ENCODE data around the gene TCL1A. TPM values are rescaled to one million over a fixed set of nuclear protein-coding genes. Genes with fewer than 3 reads are reported as not detected.
A peak's percentile ranks its signal among the peaks of the same experiment; 100 is the strongest.
"Not testable (repeated sequence)": the region's sequence is repeated elsewhere in the genome, so short reads cannot be mapped to it uniquely, and the experiment has no call there.

The TCL1A gene
- total RNA-seq, result not detected in 2 replicates

GRCh38 chr14:95713596-95714371 lies at the start of gene TCL1A:
Gene TCL1A (minus strand): TSS chr14:95714125. CDS start chr14:95714066, 59 bp downstream.
- DNase-seq (ENCODE audit: low read depth), result no peak
- no peak within 1 kb of the TSS for H3K4me3 ChIP-seq (ENCODE audit: low read depth, low read length)
- TF ChIP-seq CTCF (IDR thresholded peaks at IDR 0.05; ENCODE audit: insufficient read depth, low read depth, low read length), result no peak

- not testable (repeated sequence) for H3K4me3 ChIP-seq (ENCODE audit: low read depth, low read length)
Observed at GRCh38 chr14:95763032-95763431, 49.1 kb upstream of the TCL1A start.

GRCh38 chr14:95761436-95761835 lies 47.5 kb upstream of the TCL1A start:
- DNase-seq (ENCODE audit: low read depth), result no peak
- TF ChIP-seq CTCF (IDR thresholded peaks at IDR 0.05; ENCODE audit: insufficient read depth, low read depth, low read length), result no peak
- no peak overlapping the region for H3K4me3 ChIP-seq (ENCODE audit: low read depth, low read length)

More at GRCh38 chr14:95763032-95763431, 49.1 kb upstream of the TCL1A start:
- not testable (repeated sequence) for DNase-seq (ENCODE audit: low read depth)

GRCh38 chr14:95760596-95760995 lies 46.7 kb upstream of the TCL1A start:
- DNase-seq (ENCODE audit: low read depth), result no peak
- H3K4me3 ChIP-seq (ENCODE audit: low read depth, low read length), result no peak overlapping the region
- TF ChIP-seq CTCF (IDR thresholded peaks at IDR 0.05; ENCODE audit: insufficient read depth, low read depth, low read length), result no peak

- DNase-seq (ENCODE audit: low read depth), result peak; percentile 12
- no peak for TF ChIP-seq CTCF (IDR thresholded peaks at IDR 0.05; ENCODE audit: insufficient read depth, low read depth, low read length)
- no peak overlapping the region for H3K4me3 ChIP-seq (ENCODE audit: low read depth, low read length)
Observed at GRCh38 chr14:95759941-95760340, 46.0 kb upstream of the TCL1A start.

- no peak overlapping the region for H3K4me3 ChIP-seq (ENCODE audit: low read depth, low read length)
- TF ChIP-seq CTCF (IDR thresholded peaks at IDR 0.05; ENCODE audit: insufficient read depth, low read depth, low read length), result no peak
- no peak for DNase-seq (ENCODE audit: low read depth)
Observed at GRCh38 chr14:95758331-95758730, 44.4 kb upstream of the TCL1A start.

GRCh38 chr14:95756751-95757150 lies 42.8 kb upstream of the TCL1A start:
- H3K4me3 ChIP-seq (ENCODE audit: low read depth, low read length), result no peak overlapping the region
- no peak for DNase-seq (ENCODE audit: low read depth)
- no peak for TF ChIP-seq CTCF (IDR thresholded peaks at IDR 0.05; ENCODE audit: insufficient read depth, low read depth, low read length)

Data from fibroblast of villous mesenchyme (primary cell).